OCI-LY1 (cell line): Measurements from ENCODE around the gene SNX24.

ENCODE experiments used
- H2AFZ ChIP-seq: fragments of 200-600 bp; sonication (generic), shearing (Covaris generic); 2 replicates; pipeline ENCODE4 v1.6.0; 2014; ENCODE audit warnings: antibody characterized with exemption, mild to moderate bottlenecking, low read length
- H3F3A ChIP-seq: fragments of 200-600 bp; sonication (generic), shearing (Covaris generic); 2 replicates; pipeline ENCODE4 v1.6.0; 2014; ENCODE audit warnings: mild to moderate bottlenecking, antibody characterized with exemption, low read length, moderate library complexity; ENCODE audit not compliant: insufficient read depth
- H3K27ac ChIP-seq: fragments of 200-600 bp; sonication (generic); 2 replicates; pipeline ENCODE4 v1.5.1; 2014; ENCODE audit warnings: low read length, mixed run types, mild to moderate bottlenecking, low read depth; ENCODE audit not compliant: poor library complexity, severe bottlenecking
- H3K27me3 ChIP-seq: fragments of 200-600 bp; sonication (generic); 2 replicates; pipeline ENCODE4 v1.6.0; 2014; ENCODE audit warnings: antibody characterized with exemption, mild to moderate bottlenecking, low read length, moderate library complexity; ENCODE audit not compliant: insufficient read depth
- H3K36me3 ChIP-seq: fragments of 200-600 bp; sonication (generic); 2 replicates; pipeline ENCODE4 v1.6.1; 2014; ENCODE audit warnings: mild to moderate bottlenecking, antibody characterized with exemption, low read length, moderate library complexity, mixed read lengths; ENCODE audit not compliant: insufficient read depth
- H3K4me1 ChIP-seq: fragments of 200-600 bp; sonication (generic); 2 replicates; pipeline ENCODE4 v1.5.1; 2014; ENCODE audit warnings: mild to moderate bottlenecking, low read length, moderate library complexity; ENCODE audit not compliant: insufficient read depth, severe bottlenecking
- H3K4me2 ChIP-seq: fragments of 200-600 bp; sonication (generic), shearing (Covaris generic); 2 replicates; pipeline ENCODE4 v1.6.1; 2014; ENCODE audit warnings: low read length
- H3K4me3 ChIP-seq: fragments of 200-600 bp; sonication (generic); 2 replicates; pipeline ENCODE4 v1.5.1; 2014; ENCODE audit warnings: low read length, low read depth, mild to moderate bottlenecking, mixed read lengths; ENCODE audit not compliant: poor library complexity, severe bottlenecking
- H3K79me2 ChIP-seq: fragments of 200-600 bp; shearing (Covaris generic); 2 replicates; pipeline ENCODE4 v1.6.1; 2016; ENCODE audit warnings: mixed run types, low read length, mixed read lengths; ENCODE audit not compliant: insufficient read depth
- H3K9ac ChIP-seq: fragments of 200-600 bp; sonication (generic), shearing (Covaris generic); 2 replicates; pipeline ENCODE4 v1.6.1; 2014; ENCODE audit warnings: mild to moderate bottlenecking, low read length, mixed read lengths
- H3K9me2 ChIP-seq: fragments of 200-600 bp; sonication (generic), shearing (Covaris generic); 2 replicates; pipeline ENCODE4 v1.6.1; 2014; ENCODE audit warnings: low read depth, mild to moderate bottlenecking, low read length, mixed read lengths
- H3K9me3 ChIP-seq: fragments of 200-600 bp; shearing (Covaris generic); 2 replicates; pipeline ENCODE4 v1.6.1; 2014; ENCODE audit warnings: low read length, mixed read lengths
- H4K20me1 ChIP-seq: fragments of 200-600 bp; sonication (generic), shearing (Covaris generic); 2 replicates; pipeline ENCODE4 v1.6.0; 2016; ENCODE audit warnings: mild to moderate bottlenecking, low read length; ENCODE audit not compliant: insufficient read depth
- CTCF ChIP-seq: fragments of 200-600 bp; sonication (generic), shearing (Covaris generic); IDR thresholded peaks from 2 replicates; pipeline ENCODE4 v1.5.1; 2017; ENCODE audit warnings: mild to moderate bottlenecking, antibody characterized with exemption, low read length, moderate library complexity, mixed read lengths
- EZH2 ChIP-seq: fragments of 200-600 bp; sonication (generic), shearing (Covaris generic); IDR thresholded peaks from 2 replicates; pipeline ENCODE4 v1.8.0; 2017; ENCODE audit warnings: borderline replicate concordance, mixed run types, mild to moderate bottlenecking, antibody characterized with exemption, low read length, moderate library complexity, mixed read lengths

Gene SNX24

DNA sequence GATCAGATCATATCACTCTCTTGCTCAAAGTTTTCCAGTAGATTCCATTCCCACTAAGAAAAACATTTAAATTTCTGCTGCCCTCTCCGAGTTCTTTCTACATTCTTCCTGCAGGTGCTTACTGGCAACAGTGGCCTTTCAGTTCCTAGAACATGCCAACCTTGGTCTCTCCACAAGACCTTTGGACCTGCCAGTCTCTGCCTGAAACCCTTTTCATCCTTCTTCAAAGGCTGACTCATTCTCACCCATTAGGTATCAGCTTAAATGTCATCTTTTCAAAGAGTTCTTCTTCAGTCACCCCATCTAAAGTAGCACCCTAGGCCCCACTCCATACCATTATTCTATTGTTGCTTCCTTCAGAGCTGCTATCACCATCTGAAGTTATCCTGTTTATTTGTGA is 169.3 kb downstream of the SNX24 start:
- no peaks in the 10 kb centered on the region for H3K27me3 ChIP-seq
- H3K9me3 ChIP-seq: no peaks in the 10 kb centered on the region
- TF ChIP-seq EZH2 (no peak), CTCF (no peak)
- H3K4me3 ChIP-seq: no peak overlapping the region
- H4K20me1 ChIP-seq: no peaks in the 10 kb centered on the region
- no peaks in the 10 kb centered on the region for H3K9me2 ChIP-seq
- H3K36me3 ChIP-seq: no peaks in the 10 kb centered on the region
- H3K9ac ChIP-seq: no peak overlapping the region
- H3K79me2 ChIP-seq: no peaks in the 10 kb centered on the region
- no peak overlapping the region for H3K27ac ChIP-seq
- no peaks in the 10 kb centered on the region for H3F3A ChIP-seq
- H2AFZ ChIP-seq: no peak overlapping the region
- H3K4me2 ChIP-seq: no peak overlapping the region
- no peaks in the 10 kb centered on the region for H3K4me1 ChIP-seq

- Histone ChIP-seq H3K9me2 (no peaks in the 10 kb centered on the region), H3K27ac (no peak overlapping the region), H3K9ac (no peak overlapping the region), H3K27me3 (no peaks in the 10 kb centered on the region), H3K4me3 (no peak overlapping the region), H3K4me1 (no peaks in the 10 kb centered on the region), H3F3A (no peaks in the 10 kb centered on the region), H3K4me2 (no peak overlapping the region), H3K9me3 (no peaks in the 10 kb centered on the region), H4K20me1 (no peaks in the 10 kb centered on the region), H2AFZ (no peak overlapping the region), H3K36me3 (no peaks in the 10 kb centered on the region), H3K79me2 (no peaks in the 10 kb centered on the region)
- no peak for TF ChIP-seq EZH2
- TF ChIP-seq CTCF: no peak
Observed at GRCh38 chr5:123028222-123028621, 182.8 kb downstream of the SNX24 start.

DNA sequence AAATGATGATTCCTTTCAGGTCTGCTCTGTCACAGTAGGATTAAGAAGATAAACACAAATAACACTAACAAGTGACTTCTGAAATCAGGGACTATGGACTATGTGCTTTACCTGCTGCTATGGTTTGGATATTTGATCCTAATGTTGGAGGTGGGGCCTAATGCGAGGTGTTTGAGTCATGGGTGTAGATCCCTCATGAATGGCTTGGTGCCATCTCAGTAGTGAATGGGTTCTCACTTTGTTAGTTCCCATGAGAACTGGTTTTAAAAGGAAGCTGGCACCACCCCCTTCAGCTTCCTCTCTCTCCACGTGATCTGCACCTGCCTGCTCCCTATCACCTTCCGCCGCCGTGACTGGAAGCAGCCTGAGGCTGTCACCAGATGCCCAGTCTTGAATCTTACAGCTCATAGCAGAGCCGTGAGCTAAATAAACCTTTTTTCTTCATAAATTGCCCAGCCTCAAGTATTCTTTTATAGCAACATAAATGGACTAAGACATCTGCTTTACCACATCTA is 187.8 kb downstream of the SNX24 start:
- Histone ChIP-seq H3K4me3 (no peak overlapping the region), H3K27ac (no peak overlapping the region), H3K4me2 (no peak overlapping the region), H3K4me1 (no peaks in the 10 kb centered on the region), H3K36me3 (no peaks in the 10 kb centered on the region), H3K9me3 (no peaks in the 10 kb centered on the region), H3K27me3 (no peaks in the 10 kb centered on the region), H3K9me2 (no peaks in the 10 kb centered on the region), H3K9ac (no peak overlapping the region), H4K20me1 (no peaks in the 10 kb centered on the region), H3F3A (no peaks in the 10 kb centered on the region), H2AFZ (no peak overlapping the region), H3K79me2 (no peaks in the 10 kb centered on the region)
- TF ChIP-seq EZH2: no peak

GRCh38 chr5:123035360-123035917 is 190.0 kb downstream of the SNX24 start:
- Histone ChIP-seq H2AFZ (no peak overlapping the region), H3K9me3 (no peaks in the 10 kb centered on the region), H3F3A (no peaks in the 10 kb centered on the region), H3K79me2 (no peaks in the 10 kb centered on the region), H4K20me1 (no peaks in the 10 kb centered on the region), H3K36me3 (no peaks in the 10 kb centered on the region), H3K9ac (no peak overlapping the region), H3K4me1 (no peaks in the 10 kb centered on the region), H3K27ac (no peak overlapping the region), H3K9me2 (no peaks in the 10 kb centered on the region), H3K27me3 (no peaks in the 10 kb centered on the region), H3K4me2 (no peak overlapping the region), H3K4me3 (no peak overlapping the region)
- no peak for TF ChIP-seq EZH2
- TF ChIP-seq CTCF: no peak
